Measurements from ENCODE around the gene TCTN1.

DNA sequence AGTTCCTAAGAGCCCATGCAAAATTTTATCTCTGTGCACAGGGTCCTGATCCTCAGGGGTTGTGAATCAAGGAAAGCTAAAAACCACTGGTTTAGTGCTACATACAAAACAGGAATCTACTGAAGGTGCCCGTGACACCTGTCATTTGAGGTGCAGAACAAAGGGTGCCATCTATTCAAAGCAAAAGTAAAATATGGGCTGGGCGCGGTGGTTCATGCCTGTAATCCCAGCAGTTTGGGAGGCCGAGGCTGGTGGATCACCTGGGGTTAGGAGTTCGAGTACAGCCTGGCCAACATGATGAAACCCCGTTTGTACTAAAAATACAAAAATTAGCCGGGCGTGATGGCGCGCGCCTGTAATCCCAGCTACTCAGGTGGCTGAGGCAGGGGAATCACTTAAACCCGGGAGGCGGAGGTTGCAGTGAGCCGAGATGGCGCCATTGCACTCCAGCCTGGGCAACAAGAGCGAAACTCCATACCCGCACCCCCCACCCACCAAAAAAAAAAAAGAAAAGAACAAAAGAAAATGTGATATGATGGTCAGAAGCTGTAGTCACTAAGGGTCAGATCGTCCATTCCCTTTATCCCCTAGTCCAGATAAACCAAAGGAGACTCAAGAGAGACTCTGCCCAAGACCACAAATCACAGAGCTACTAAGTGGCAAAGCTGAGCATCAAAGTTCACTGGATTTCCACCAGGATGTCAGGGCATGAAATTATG lies 34.2 kb upstream of the TCTN1 start:
- TF ChIP-seq, protein P1, sequence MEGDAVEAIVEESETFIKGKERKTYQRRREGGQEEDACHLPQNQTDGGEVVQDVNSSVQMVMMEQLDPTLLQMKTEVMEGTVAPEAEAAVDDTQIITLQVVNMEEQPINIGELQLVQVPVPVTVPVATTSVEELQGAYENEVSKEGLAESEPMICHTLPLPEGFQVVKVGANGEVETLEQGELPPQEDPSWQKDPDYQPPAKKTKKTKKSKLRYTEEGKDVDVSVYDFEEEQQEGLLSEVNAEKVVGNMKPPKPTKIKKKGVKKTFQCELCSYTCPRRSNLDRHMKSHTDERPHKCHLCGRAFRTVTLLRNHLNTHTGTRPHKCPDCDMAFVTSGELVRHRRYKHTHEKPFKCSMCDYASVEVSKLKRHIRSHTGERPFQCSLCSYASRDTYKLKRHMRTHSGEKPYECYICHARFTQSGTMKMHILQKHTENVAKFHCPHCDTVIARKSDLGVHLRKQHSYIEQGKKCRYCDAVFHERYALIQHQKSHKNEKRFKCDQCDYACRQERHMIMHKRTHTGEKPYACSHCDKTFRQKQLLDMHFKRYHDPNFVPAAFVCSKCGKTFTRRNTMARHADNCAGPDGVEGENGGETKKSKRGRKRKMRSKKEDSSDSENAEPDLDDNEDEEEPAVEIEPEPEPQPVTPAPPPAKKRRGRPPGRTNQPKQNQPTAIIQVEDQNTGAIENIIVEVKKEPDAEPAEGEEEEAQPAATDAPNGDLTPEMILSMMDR (IDR thresholded peaks at IDR 0.05; ENCODE audit: insufficient read depth, low read length, poor library complexity, severe bottlenecking): no peak
- no peak for TF ChIP-seq EZH2phosphoT487 (conservative IDR thresholded peaks at IDR 0.05; ENCODE audit: low read length)
